ENCODE data around the gene NUS1.

- no peak for TF ChIP-seq CTCF (IDR thresholded peaks at IDR 0.05; ENCODE audit: low read depth, low read length, poor library complexity, severe bottlenecking)
- TF ChIP-seq EZH2phosphoT487 (IDR thresholded peaks at IDR 0.05; ENCODE audit: borderline replicate concordance, low read length), result no peak
Measured at GRCh38 chr6:117629119-117629660, 46.1 kb upstream of the NUS1 start.

All from DOHH2 (cell line).